Right ventricle myocardium superior (tissue), 1 donor: Measurements from ENCODE around the gene CCDC192. TPM values are rescaled to one million over a fixed set of nuclear protein-coding genes. Genes with fewer than 3 reads are reported as not detected.
"Not testable (repeated sequence)": the region's sequence is repeated elsewhere in the genome, so short reads cannot be mapped to it uniquely, and the experiment has no call there.

Experiments
- ATAC-seq: fragments of 200-7000 bp; cut with Tn5 transposase; one replicate; pipeline ENCODE4 v1.9.1; 2020; ENCODE audit warnings: mild to moderate bottlenecking; ENCODE audit not compliant: poor library complexity
- DNase-seq: peaks from one replicate; pipeline ENCODE4 v3.0.0-alpha.2; 2020
- intact Hi-C: fragments of 100-400 bp; cut with DNase I; formaldehyde crosslinking; loops from one replicate; pipeline ENCODE4 v1.11.2; 2022
- long read RNA-seq: library from polyadenylated mRNA; unstranded; transcript quantifications from one replicate; pipeline ENCODE4 v2.0.0, GENCODE V29; 2021
- total RNA-seq: library from RNA; stranded (reverse); fragmentation: NEBNext Ultra II Directional; extraction: Animal tissue kit (Norgen Biotek cat#: 25700); gene quantifications from one replicate; pipeline ENCODE4 v1.2.1, GENCODE V29; 2021
- donor health status: DM: no; HTN: yes; CAD: no; lungs with severe emphysema.

The CCDC192 gene
- not detected for total RNA-seq
- long read RNA-seq, partial matches to known transcripts: 1 of 1 reads
- long read RNA-seq, other reads (novel, unspliced or antisense): 0 of 1 reads

- intact Hi-C loops: no loop called here
- peak; percentile 36 for ATAC-seq
Observed at GRCh38 chr5:127702926-127703561, at the start of gene CCDC192. Gene CCDC192 (plus strand): TSS chr5:127703391. CDS start chr5:127703446, 55 bp downstream.

GRCh38 chr5:127656825-127657224 lies 46.4 kb upstream of the CCDC192 start:
- DNase-seq: no peak
- no peak for ATAC-seq
- intact Hi-C loops: no loop called here

More at GRCh38 chr5:127702926-127703561, at the start of gene CCDC192:
- DNase-seq: no peak

- peak; percentile 39 for DNase-seq
- intact Hi-C loops: no loop called here
- peak; percentile 79 for ATAC-seq
Observed at GRCh38 chr5:127660047-127660733, 43.0 kb upstream of the CCDC192 start.

- peak; percentile 66 for ATAC-seq
- intact Hi-C loops: no loop called here
- no peak for DNase-seq
Observed at GRCh38 chr5:127664093-127664492, 39.1 kb upstream of the CCDC192 start.

- no peak for DNase-seq
- no peak for ATAC-seq
- intact Hi-C loops: no loop called here
Observed at GRCh38 chr5:127665641-127666040, 37.5 kb upstream of the CCDC192 start.

GRCh38 chr5:127666043-127666716 lies 37.0 kb upstream of the CCDC192 start:
- peak; percentile 19 for ATAC-seq
- no peak for DNase-seq
- intact Hi-C loops: no loop called here

GRCh38 chr5:127667926-127668325 lies 35.3 kb upstream of the CCDC192 start:
- intact Hi-C loops: no loop called here
- ATAC-seq (no peak), DNase-seq (no peak)

- ATAC-seq: no peak
Observed at GRCh38 chr5:127671218-127671617, 32.0 kb upstream of the CCDC192 start.

GRCh38 chr5:127673117-127673800 lies 29.9 kb upstream of the CCDC192 start:
- no peak for DNase-seq
- intact Hi-C loops: no loop called here
- ATAC-seq: no peak

More at GRCh38 chr5:127671218-127671617, 32.0 kb upstream of the CCDC192 start:
- intact Hi-C loops: no loop called here
- DNase-seq: no peak

GRCh38 chr5:127676951-127677350 lies 26.2 kb upstream of the CCDC192 start:
- DNase-seq, intact Hi-C loops, ATAC-seq: not testable (repeated sequence)

- ATAC-seq, DNase-seq, intact Hi-C loops: not testable (repeated sequence)
Observed at GRCh38 chr5:127679691-127680330, 23.4 kb upstream of the CCDC192 start.

GRCh38 chr5:127680595-127680994 lies 22.6 kb upstream of the CCDC192 start:
- ATAC-seq: no peak
- no peak for DNase-seq
- intact Hi-C loops: no loop called here

GRCh38 chr5:127683008-127683407 lies 20.2 kb upstream of the CCDC192 start:
- ATAC-seq (no peak), DNase-seq (no peak)
- intact Hi-C loops: no loop called here

GRCh38 chr5:127684726-127685467 lies 18.3 kb upstream of the CCDC192 start:
- intact Hi-C loops: no loop called here
- ATAC-seq (no peak), DNase-seq (no peak)

GRCh38 chr5:127685662-127686061 lies 17.5 kb upstream of the CCDC192 start:
- intact Hi-C loops: no loop called here
- ATAC-seq (no peak), DNase-seq (no peak)

- no peak for ATAC-seq
- intact Hi-C loops: no loop called here
- DNase-seq: no peak
Observed at GRCh38 chr5:127686424-127686823, 16.8 kb upstream of the CCDC192 start.

- DNase-seq: no peak
- intact Hi-C loops: no loop called here
- ATAC-seq: no peak
Observed at GRCh38 chr5:127694518-127695171, 8.5 kb upstream of the CCDC192 start.
